ENCODE results near the gene HOXB6.
A peak's percentile ranks its signal among the peaks of the same experiment; 100 is the strongest.

Gene HOXB6

DNA sequence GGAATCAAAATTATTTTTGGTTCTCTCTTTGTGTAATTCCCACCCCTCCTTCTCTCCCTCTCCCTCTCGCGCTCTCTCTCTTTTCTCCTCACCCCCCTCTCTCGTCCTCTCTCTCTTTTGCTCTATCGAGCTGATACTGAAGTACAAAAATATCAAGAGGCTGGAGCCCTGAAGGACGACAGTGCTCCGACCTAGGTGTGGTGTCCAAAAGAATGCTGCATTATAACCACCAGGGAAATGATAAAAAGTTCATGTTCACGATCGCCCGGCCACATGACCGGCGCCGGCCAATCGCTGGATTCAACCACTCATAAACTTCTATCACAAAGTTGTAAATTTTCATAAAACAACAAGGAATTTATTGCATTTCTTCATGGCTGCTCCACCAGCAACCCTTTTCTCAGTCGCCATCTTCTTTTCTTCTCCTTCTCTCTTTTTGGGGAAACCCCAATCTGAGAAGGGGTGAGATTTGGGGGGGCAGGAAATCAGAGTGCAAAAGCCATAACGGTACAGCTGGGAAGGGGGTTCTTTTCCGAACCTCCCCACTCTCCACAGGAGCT, at the start of gene HOXB6:
Gene HOXB6, minus strand, starts transcription at position 217 of the 560 bp plus-strand sequence. CDS start 6,836 bp downstream, outside the sequence.
- DNase-seq (ENCODE audit: low read depth in 2 of 2) = no peak

DNA sequence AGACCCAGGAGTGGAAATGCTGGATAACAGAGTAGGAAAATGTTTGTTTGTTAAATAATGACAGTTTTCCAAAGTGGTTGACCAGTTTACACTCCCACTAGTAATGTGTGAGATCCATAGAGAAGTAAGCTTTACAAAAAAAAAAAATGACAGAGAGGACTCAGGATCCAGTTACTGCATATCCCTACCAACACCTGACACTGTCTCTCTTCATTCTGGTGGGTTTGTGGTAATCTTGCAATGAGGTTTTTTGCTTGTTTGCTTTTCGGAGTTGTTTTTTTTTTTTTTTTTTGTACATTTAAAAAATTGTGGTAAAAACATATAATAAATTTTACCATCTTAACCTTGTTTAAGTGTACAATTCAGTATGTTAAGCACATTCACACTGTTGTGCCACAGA, 45.0 kb upstream of the HOXB6 start:
- no peak for DNase-seq (ENCODE audit: low read depth in 2 of 2)

DNA sequence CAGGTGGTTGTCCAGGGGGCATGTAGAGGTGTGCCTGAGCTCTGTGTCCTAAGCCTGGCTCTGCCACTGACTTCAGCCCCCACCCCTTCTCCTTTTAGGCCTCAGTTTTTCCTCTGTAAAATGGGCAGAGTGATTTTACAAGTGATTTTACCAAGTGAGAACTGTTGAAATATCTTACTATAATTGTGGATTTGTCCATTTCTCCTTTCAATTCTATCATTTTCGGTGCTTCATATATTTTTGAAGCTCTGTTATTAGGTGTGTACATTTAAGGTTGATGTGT, 43.1 kb upstream of the HOXB6 start:
- no peak for DNase-seq (ENCODE audit: low read depth in 2 of 2)

DNA sequence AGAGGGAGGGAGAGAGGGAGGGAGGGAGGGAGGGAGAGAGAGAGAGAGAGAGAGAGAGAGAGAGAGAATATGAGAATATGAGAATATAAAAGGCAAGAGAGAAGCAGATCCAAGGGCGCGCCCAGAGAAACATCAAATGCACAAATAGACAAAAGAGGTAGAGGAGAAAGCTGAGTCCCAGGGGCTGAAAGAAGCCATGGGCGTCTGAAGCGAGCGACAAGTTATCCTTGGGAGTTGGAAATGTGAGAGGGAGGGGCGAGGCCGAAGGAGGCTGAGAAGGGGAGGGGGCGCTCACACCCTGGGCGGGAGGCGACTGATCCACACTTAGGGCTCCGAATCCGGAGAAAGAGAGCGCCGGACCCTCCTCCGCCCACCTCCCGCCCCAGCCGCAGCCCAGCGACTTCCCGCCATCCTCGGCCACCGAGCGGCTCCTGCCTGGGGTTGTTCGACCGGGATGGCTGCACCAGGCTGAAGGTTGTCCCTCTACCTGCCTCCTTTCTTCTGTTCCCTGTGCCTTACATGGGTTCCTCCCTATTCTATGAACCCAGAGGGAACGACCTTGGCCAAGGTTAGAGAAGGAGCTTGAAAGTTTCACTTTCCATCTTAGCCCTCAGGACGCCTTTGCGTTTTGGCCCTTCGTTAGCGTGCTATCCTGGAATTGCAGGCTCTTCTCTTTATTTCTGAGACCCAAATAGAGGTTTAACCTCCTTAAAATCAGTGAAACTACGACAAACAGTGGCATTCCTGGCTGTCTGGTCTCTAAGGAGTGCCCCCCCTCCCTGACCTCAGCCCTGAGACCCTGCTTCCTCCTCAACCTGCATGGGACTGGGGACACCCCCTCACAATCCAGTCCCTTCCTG, 42.5 kb upstream of the HOXB6 start:
- DNase-seq (ENCODE audit: low read depth in 2 of 2) = no peak

DNA sequence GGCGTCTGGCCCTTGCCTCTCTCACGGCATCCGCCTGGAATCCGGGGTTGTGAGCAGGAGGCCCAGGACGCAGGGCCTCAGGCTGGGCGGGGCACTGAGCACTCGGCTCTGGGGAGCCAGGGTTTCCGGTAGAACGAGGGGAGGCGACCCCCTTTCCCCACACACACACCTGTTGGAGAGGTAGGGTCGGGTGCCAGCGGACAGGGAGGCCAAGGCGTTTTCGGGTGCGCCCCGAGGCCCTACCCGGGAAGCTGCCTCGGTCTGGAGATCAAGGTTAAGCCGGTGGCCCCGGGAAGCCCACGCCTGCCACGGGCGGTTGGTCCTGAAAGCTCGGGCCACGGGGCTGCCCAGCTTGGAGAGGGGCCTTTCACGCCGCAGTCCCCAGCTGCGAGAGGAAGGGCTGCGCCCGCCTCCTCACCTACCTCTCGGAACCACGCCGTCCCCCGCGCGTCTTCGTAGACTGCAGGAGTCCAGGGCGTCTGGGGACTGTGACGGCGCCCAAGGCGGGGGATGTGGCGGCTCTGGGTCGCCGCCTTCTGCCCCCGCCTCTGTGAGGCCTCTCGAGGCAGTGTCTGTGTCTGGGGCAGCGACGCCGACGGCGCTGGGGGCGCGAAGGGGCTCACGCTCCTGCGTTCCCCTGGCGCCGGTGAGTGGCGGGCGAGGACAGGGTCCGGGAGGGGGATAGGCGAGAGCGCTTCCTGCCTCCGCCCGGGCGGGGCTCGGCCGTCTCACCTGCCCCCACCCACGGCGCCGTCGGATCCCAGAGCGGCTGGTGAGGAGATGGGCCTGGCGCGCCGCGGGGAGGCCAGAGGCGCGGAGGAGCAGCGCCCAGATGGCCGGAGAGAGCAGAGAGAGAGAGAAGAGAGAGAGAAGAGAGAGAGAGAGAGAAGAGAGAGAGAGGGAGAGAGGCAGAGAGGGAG, 41.7 kb upstream of the HOXB6 start:
- DNase-seq (ENCODE audit: low read depth in 2 of 2) = no peak

DNA sequence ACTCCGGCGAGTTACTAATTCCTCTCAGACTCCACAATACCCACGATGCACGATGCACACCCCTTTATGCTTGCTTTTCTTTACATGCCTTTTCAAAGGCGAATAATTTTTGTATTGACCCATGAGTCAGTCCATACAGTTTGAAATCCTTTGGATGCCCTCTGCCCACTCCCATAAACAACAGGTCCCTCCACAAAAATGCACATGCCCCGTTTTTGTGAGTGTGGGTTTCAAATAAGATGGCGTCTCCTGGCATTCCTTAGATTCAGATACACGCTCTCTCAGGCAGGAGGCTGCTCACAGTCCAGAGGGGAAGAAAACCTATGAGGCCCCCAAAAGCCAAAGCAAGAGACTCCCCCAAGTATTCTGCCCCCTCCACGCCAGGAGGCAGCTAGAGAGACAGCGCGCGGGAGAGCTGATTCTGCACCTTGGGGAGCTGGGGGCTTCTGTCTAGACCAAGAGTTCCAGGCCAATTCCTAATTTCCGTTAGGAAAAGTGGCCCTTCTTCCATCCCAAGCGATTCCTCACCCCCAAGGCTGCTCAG, 40.9 kb upstream of the HOXB6 start:
- no peak for DNase-seq (ENCODE audit: low read depth in 2 of 2)

DNA sequence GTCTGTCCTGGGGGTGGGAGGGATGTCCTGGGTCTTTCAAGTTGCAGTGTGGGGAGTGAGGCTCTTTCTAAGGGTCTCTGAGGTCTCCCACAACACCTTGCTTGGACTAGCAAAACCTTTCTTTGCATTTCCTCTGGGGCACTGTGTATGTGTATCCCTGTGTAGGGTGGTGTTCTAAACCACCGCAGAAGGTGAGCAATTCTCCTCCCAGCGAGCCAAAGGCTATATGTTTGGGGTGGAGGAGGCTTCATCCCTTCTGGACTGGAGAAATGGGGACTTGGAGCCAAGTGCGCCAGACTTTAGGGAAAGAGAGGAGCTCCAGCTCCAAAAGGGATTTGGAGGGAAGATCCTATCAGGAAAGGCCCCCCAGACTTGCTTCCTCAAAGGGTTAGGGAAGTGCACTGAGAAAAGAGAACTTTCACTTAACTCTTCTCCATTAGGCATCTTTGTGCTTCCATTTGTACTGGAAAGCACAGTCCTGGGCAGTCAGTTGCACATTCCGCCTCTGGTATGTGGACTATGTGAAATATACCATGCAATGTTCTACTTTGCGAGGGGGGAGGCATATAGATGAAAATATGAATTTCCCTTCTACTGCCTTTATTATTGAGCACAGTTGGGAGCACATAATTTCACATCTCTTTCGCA, 40.2 kb upstream of the HOXB6 start:
- no peak for DNase-seq (ENCODE audit: low read depth in 2 of 2)

DNA sequence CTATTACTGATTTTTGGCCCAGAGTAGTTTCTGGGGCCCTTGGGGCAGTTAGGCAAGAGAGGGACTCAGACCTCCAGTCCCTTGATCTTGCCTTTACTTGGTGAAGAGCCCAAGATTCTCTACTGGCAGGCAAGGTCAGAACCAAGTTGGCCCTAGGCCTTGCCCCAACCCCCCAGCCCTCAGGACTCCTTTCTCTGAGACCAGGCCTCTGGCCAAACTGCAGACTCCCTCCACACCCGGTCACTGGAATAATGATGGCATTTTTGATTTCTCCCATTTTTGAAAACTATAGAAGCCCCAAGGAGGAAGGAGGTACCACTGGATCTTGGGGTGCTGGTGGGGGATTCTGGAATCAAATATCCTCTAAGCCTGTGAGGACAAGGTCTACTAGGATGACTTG, 39.4 kb upstream of the HOXB6 start:
- no peak for DNase-seq (ENCODE audit: low read depth in 2 of 2)

DNA sequence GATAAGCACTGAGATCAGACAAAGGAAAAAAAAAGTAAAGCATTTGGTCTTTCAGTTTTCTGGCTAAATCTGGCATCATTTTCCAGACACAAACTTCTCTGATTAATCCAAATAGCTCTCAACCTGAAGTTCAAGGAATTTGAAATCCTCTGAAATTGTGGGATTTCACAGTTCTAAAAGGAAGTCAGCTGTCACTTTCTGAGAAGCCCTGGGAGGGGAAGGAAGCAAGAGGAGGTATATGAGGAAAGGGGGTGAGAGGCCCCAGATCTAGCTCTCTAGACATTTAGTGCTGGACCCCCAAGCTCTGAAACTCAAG, 38.9 kb upstream of the HOXB6 start:
- no peak for DNase-seq (ENCODE audit: low read depth in 2 of 2)

DNA sequence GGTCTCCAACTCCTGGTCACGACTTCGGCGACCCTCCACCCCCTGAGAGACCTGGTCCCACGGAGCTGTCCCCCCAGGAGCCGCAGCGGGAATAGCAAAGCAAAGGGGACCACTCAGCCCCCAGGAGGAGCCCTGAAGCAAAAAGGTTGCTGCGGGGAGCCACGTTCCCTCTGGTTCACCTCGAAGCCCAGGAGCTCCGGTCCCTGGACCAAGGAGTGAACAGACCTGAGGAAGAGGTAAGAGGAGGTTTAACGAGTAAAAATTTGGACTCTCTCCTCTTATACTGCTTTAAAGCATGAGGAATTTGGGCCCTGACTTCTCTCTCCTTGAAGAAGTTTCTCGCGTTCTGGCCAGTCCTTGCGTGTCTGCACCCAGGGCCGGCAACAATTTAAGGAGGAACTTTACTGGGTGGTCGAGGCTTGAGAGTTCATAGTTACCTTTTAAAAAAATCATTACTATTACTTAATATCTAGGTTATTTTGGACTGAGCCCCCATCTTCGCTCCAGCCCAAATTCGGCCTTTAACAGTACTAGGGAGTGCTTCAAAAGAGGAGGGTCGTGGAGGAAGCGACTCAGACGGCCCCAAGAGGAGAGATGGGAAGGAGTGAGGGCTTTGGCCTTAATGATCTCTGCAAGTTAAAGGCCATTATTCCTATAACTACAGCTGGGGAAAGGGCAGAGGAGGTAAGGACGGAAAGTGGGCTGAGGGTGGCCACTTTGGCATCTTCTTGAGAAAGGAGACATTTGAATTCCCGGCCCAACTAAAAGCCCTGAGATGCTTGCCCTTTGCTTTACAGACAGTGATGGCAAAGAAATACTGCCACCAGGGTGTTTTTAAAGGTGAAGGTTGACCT, 38.3 kb upstream of the HOXB6 start:
- no peak for DNase-seq (ENCODE audit: low read depth in 2 of 2)

DNA sequence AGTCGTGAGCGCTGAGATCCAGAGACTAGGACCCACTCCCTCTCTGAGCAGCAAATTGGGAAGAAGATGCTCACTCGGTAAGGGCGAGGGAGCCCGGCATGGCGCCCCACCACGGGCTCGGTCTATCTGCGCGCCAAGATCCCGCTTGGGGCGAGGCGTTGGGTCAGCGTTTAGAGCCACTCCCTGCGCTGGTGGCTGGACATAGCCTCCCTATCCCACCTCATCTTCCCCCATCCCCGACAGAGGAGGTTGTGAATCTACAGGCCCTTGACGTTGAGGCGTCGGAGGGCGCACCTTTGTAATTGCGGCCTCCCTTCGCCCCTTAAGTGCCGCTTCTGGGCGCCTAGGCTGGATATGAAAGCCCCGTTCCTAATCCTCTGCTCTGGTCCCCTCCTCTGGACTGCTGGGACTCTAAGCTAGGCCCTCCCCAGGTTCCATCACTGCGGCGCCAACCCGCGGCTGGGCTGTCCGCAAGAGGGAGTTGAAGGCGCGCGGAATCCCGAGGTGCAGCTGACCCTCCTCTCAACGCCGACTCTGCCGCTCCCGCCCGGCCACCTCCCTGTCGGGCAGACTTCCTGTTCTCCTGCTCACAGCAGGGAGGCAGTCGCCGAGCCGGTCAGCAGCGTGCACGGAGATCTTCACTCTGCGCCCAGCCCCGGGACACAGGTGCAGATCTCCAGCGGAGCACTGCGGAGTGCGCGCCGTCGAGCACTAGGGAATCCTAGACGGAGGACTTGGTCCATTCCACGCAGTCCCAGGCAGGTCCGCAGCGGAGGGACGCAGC, 37.5 kb upstream of the HOXB6 start:
- no peak for DNase-seq (ENCODE audit: low read depth in 2 of 2)

DNA sequence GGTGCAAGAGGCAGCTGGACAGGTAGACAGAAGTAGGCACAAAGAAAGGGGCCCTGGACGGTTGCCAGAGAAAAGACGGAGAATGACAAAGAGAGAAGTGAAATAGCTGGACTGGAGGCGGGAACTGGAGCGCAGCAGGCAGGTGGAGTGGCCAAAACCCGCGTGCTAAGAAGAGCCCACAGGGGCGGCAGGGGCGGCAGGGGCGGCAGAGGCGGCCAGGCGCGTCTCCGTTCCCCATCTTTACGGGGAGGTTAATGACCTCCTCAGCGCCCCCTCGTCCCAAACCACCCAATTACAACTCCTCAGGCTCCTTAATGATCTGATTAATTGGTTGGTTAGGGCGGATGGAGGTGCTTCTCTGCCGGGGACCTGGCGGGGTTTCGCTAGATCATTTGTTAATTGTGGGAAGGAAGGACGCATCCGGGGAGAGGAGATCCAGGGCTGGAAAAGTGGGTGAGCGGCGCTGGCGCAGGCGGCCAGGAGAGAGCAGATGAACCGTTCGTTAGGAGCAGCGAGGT, 36.8 kb upstream of the HOXB6 start:
- DNase-seq (ENCODE audit: low read depth in 2 of 2) = no peak

DNA sequence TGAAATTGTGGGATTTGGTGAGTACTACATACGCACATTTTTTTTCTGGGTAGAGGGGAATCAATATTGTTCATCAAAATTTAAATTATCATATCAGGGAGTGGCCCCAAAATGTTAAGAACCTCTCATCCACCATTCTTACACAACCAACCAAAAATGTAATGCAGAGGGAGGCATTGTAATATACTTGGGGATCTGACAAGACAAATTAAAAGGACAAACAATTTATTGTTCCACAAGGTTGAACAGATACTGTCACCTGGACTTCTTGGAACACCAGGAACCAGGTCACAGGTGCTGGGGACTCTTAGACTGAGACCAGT, 36.0 kb upstream of the HOXB6 start:
- no peak for DNase-seq (ENCODE audit: low read depth in 2 of 2)

DNA sequence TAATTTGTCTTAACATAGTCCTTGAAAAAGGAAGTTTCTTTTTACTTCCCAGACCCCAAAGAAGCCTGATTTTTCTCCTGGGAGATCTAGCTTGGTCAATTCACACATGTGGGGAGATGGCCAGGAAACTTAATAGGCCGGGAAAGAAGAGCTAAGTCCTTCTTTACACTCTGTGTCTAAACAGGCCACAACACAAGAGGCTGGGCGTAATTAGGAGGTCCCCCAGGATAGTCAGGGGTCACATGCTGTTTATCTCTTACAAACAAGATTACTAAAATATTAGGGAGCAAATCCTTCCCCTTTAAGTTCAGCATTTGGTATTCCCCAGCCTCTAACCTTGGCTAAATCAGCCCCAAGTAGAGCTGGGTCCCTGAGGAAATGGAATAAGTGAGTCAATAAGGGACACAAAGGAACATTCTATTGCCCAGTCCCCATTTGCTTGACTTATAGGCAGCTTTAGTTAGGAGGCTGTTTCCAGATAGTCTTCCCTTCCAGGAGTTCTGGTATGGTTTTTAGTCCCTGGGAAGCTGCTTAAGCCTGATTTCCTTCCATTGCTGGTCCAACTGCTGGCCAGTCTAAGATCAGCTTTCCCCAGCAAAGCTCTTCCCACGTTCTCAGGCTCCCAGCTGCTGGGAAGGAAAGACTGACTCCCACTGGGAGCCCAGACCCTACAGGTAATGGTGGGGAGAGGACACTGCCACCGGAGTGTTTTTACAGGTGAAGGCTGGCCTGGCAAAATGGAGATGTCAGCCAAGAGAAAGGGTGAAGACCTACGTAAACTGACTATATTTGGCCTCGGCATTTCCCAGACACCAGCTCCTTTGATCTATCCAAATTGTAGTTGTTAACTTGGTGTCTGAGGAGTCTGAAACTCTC, 35.4 kb upstream of the HOXB6 start:
- DNase-seq (ENCODE audit: low read depth in 2 of 2) = no peak

DNA sequence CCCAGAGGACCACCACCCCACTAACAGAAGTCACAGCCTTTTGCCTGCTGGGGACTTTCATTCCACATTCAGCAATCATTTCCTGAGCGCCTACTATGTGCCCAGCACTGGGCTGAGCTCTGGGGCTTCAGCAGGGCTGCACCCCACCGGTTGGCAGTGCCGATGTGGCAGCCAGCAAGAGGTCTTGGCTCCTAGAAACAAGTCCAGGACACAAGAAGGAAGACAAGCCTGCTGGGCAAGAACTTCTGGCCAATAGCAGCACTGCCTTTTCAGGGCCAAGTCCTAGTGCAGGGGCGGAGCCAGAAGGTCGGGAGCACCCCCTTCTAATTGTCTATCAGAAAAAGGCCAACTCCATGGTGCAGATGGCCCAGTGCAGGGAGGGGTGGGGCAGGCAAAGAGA, 34.4 kb upstream of the HOXB6 start:
- no peak for DNase-seq (ENCODE audit: low read depth in 2 of 2)

DNA sequence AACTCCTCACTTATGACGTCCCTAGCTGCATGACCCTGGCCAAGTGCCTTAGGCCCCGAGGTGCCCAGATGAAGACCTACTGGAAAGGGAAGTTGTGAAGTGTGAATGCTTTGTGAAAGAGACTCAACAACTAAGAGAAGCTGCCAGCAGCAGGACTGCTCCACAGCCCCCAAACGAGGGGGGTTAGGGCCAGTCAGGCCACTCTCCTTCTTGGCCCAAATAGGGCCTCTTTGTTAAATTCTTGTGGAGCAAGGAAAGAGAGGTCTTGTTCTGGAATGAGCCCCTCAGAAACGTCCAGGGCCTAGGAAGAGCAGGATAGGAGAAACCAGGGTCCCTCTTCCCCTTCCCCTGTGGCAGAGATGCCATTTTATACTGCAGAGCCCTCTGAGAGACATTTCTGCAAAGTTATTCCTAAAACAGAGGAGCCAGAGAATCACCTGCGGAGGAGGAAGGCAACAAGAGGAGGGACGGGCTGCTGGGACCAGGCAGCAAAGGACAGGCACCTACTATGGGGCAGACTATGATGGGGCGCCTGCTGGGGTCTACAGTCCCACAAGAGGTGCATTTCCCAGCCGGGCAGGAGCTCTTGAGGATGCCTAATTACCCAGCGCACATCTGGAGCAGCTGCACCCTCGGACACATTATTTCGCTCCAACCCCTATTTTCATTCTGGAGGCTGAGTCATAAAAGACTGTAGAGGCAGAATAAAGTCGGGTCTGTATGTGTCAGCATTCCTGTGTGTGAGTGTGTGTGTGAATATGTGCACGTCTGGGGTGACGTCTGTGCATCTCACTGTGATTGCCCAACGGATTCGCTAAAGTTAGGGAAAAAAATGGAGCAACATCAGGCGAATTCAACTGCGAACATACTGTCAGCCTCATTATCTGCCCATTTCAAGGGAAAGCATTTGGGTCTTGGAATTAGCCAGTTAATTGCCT, 32.8 kb upstream of the HOXB6 start:
- no peak for DNase-seq (ENCODE audit: low read depth in 2 of 2)

DNA sequence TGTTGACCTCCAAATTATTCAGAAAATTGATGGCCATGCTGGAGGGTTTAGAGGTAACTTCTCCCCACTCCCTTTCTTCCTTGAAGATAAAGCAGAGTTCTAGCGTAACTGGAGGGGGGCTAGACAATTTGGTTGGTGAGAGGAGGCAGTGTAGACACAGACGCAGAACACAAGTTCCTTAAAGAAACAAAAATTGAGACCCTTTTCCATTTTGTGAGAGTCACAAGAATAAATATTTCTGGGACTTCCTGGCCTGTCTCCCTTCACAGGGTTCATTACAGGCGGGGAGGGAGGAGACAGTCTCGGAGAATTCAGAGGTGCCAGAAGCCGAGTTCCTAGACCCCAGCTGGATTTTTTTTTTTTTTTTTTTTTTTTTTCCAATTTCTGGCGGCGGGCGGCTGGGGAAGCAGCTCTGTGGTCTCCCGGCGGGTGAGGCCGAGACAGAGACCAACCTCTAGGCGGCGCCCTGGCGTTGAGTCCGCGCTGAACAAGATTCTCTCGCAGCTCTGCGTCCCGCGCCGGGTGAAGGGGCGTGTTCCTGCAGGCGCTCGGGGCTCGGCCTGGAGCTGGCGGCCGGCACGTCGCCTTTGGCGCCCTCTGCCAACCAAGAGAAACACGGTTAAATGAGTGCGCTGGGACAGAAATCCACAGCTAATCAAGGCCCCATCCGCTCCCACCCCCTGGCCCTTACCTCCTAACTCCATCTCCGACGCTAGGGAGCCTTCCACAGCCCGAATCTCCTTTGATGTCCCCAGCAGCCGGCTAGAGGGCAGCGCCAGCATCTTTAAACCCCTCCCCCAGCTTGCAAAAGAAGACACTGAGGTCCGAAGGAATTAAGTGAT, 31.6 kb upstream of the HOXB6 start:
- peak; percentile 78 to 80 for DNase-seq (ENCODE audit: low read depth in 2 of 2)

Data from stimulated activated CD4-positive, alpha-beta T cell treated with anti-CD3 and anti-CD28 coated beads, Interleukin-4, amount 100 ng/mL, for 48 hours (primary cell).